NCI-H2227 (cell line): ENCODE results near the gene SAPCD1.
"Not testable (repeated sequence)": the region's sequence is repeated elsewhere in the genome, so short reads cannot be mapped to it uniquely, and the experiment has no call there.

Source experiments
- DNase-seq: peaks from one replicate; lab custom pipeline; 2025; ENCODE audit not compliant: unreplicated experiment; lab: John Stamatoyannopoulos, UW

SAPCD1 gene

GRCh38 chr6:31776989-31777666 is 14.7 kb downstream of the SAPCD1 start, which contains the start of gene VWA7:
VWA7 (minus strand) TSS chr6:31777328; CDS start chr6:31776779, 549 bp downstream.
- DNase-seq: peak; percentile 69

DNA sequence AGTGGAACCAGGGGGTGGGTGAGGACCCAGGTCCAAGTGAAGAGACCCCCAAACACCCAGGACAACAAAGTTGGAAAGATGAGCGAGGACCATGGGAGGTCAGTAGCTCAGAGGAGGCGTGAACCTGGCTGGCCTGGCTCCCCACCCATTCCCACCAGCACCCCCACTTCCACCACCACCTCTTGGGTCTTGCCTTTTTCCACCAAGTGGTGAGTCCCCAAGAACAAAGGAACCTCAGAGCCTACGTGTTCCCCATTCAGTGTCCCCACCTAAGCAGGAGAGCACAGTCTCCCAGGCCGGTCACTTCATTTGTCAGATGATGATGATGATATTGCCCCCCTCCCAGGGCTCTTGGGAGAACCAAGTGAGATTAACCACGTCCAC is 15.2 kb downstream of the SAPCD1 start:
- no peak for DNase-seq

- no peak for DNase-seq
These were observed 15.7 kb downstream of the SAPCD1 start for GRCh38 chr6:31778193-31778592.

DNA sequence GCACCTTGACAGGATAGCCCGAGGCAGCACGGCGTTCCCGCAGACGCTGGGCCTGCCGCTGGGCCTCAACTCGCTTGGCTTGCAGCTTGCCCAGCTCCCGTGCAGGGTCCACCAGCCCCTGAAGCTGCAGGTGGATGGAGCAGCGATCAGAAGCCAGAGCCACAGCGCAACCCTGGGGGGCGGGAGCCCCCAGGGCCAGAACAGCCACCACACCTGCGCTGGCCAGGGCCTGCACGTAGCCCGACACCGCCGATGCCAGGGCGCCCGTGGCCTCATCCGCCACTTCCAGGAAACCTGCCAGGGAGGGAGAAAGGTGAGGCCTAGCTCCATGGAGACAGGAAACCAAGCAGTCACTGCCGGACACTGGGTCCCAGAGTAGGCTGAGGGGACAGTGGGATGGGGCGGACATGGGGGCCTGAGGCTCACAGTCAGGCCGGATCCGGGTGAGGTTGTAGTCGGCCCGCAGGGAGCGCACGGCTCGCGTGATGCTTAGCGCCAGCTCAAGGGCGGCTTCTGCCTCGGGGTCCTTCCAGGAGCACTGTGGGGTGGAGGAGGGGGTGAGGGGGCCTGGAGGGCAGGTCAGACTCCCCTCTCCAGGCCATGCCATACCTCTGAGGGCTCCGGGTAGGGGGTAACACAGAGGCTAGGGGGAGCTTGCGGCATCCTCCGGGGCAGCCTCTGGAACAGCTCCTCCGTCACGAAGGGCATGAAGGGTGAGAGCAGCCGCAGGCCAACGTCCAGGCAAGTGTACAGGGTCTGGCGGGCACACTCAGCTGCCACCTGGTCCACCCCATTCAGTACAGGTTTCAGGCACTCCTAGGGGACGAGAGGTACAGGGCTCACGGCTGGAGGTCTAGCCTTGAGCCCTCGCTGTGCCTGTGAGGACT is 16.8 kb downstream of the SAPCD1 start:
- no peak for DNase-seq

DNA sequence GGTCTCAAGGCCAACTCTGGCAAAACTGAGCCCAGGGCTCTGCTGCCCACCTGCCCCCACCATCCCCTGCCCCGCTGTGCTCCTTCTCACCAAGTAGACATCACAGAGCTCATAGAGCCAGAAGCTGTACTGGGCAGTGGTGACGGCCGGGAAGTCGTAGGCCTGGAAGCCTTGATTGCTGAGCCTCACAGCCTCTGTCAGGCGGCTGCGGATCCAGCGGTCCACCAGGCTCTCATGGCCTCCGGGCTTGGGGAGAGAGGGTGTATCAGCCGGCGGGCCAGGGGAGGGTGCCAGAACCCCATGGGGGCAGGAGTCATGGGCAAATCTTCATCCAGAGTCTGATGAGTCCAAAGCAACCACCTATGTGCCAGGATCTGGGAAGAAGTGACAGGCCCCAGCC is 17.5 kb downstream of the SAPCD1 start:
- no peak for DNase-seq

DNA sequence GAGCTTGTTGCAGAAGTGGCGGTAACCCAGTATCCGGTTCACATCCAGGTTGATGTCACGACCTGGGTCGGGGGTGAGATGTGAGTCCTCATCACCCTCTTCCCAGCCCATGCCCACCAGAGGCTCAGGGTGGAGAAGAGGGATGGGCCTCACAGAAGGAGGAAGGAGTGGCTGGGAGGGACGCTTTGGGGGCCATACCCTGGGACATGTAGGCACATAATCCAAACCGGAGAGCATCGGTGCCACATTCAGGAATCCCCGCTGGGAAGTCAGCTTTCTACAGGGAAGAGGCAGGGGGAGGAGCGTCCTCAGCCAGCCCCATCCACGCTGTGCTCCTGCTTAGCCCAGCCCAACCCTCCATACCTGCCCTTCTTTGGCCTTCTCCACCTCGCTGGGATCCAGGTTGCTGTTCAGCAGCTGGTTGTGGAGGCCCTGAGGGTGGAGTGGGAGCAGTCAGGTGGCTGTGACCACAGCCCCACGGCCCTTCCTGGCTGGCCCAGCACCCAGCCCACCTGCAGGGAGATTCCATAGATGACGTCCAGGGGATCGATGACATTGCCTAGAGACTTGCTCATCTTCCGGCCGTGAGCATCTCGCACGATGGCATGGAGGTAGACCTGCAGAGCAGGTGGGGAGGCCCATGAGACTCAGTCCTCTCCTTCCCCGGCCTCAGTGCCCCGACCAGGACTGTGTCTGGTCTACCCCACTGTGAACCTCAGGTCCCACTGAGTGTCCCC is 18.2 kb downstream of the SAPCD1 start:
- no peak for DNase-seq

GRCh38 chr6:31781244-31782125 is 19.0 kb downstream of the SAPCD1 start:
- no peak for DNase-seq

DNA sequence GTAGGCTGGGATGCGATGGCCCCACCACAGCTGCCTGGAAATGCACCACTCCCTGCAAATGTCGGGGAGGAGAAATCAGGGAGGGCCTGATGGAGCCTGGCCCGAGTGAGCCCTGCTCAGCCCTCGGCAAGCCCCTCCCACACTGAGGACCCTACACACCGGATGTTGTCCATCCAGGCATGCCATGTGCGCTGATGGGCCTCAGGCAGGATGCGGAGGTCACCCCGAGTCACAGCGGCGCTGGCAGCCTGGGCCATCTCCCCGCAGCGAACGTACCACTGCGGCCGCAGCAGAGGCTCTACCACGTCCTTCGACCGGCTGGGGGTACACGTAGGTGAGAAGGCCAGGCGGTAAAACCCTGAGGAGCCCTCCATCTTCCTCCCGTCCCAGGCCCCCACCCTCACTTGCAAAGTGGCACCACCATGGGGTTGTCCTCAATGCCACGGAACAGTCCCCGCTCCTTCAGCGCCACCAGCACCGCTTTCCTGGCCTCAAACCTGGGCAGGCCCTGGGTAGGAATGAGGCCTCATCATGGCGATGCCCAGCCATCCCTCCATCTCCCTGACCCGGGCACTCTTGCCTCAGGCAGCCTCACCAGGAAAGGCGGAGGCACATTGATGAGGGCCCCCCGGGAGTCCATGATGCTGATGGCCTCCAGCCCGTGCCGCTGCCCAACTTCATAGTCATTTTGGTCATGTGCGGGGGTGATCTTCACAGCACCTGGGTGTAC is 19.8 kb downstream of the SAPCD1 start:
- no peak for DNase-seq

DNA sequence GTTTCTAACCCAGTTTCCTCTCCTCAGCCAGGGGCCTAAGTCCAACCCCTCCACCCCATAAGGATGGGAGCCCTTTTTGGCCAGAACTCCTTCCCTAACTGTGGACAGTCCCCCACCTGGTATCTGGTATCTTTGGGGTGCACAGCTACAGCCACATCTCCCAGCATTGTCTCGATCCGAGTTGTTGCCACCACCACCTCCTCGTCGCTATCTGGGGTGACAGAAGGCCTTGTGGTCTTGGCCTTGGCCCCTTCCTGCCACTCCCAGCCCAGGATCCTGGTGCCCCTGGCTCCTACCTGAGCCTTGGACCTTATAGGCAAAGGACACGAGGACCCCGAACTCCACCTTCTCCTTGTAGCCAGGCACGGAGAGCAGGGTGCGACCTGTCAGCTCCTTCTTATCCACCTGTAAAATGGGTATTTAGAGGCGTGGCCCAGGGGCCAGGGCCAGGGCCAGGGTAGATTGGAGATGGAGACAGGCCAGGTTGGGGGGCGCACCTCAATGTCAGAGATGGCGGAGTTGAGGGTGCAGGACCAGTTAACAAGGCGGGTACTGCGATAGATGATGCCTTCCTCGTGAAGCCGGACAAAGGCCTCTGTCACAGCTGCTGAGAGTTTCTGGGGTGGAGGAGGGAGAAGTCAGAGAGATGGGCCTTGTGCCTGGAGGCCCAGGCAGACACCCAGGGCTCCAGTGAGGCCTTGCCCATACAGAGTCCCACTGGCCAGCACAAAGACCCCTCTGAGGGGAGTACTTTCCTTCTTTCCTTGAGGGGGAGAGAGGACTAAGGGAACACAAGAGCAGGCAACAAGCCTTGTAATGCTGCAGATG is 21.9 kb downstream of the SAPCD1 start:
- no peak for DNase-seq

- no peak for DNase-seq
These were observed 23.0 kb downstream of the SAPCD1 start for GRCh38 chr6:31785475-31785874.

DNA sequence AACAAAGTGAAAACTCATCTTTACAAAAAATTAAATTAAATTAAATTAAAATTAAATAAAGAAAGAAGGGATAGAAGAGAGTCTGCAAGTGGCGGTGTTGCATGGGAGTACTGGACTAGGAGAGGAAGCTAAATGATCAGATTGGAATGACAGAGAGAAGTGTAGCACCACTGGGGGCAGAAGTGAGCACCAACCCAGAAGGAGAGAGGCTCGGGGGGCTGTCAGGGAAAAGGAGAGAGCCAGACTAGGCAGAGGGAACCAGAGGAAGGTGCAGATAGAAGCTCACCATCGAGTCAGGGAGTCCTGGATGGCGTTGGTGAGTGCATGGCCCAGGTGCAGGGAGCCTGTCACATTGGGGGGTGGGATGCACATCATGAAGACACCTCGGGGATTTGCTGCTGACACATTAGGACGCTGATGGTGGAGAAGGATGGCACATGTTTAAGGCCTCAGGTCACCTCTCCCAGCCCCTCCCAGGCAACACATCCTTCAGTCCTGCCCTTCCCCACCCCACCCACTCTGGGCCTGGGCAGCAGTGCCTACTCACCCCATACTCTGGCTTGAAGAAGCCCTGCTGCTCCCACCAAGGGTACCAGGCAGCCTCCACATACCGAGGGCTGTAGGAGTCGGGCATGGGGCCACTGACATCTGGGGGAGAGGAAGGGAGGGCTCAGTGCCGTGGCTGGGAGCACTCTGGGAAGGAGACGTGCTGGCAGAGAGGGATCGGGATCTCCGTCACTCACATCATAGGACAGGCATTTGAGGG is 29.1 kb downstream of the SAPCD1 start:
- DNase-seq: peak; percentile 76

GRCh38 chr6:31792090-31792374 is 29.6 kb downstream of the SAPCD1 start:
- no peak for DNase-seq

DNA sequence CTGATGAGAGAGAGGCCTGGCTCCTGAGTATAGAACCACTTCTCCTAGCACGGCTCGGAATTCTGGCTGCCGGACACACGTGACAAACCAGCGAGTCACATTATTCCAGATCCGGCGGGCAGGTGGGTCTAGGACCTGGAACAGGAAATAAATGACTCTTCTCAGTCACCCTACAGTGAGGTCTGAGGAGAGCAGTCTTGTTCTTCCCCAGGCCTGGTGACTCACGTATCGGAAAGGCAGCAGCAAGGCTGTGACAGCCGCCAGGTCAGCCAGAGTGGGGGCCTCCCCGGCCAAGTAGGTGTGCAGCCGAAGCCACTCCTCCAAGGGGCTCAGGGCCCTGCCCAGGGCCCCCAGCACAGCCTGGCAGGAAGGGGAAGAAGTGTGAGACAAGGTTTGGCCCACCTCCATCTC is 30.3 kb downstream of the SAPCD1 start:
- no peak for DNase-seq

- DNase-seq: not testable (repeated sequence)
These were observed 31.4 kb downstream of the SAPCD1 start for GRCh38 chr6:31793927-31794245.

- no peak for DNase-seq
These were observed 31.9 kb downstream of the SAPCD1 start for GRCh38 chr6:31794294-31794865.

DNA sequence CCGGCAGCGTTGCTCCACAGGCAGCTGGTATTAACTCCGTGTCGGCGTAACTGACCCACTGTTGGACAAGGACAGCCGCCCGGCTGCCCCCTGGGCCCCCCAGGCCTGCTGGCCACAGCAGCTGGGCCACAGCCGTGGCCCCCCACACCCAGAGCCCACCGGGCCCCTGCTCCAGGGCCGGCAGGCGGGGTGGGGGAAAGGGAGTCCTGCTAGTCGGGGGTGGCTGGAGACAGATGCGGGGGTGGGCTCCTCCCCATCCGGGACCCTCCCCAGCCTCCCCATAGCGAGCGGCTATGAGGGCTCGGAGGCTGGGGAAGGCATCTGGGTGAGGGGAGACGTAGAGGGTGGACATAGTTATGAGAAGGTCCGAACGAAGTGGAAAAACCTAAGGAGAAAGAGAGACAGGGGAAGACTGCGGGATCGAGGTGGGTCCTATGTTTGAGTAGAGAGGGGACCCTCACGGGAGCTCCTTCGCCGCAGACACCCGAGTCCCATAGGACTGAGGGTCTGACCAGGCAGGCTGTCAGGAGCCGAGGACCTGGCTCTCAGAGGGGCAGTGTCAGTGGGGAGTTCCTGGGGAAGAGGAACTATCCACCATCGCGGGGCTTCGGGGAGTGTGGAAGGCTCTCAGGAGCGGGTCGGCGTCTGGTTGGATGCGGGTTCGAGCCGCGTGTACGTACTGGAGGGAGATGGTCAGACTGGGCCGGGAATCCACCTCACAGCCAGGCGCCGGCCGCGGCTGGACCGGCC is 32.6 kb downstream of the SAPCD1 start:
- DNase-seq: no peak

DNA sequence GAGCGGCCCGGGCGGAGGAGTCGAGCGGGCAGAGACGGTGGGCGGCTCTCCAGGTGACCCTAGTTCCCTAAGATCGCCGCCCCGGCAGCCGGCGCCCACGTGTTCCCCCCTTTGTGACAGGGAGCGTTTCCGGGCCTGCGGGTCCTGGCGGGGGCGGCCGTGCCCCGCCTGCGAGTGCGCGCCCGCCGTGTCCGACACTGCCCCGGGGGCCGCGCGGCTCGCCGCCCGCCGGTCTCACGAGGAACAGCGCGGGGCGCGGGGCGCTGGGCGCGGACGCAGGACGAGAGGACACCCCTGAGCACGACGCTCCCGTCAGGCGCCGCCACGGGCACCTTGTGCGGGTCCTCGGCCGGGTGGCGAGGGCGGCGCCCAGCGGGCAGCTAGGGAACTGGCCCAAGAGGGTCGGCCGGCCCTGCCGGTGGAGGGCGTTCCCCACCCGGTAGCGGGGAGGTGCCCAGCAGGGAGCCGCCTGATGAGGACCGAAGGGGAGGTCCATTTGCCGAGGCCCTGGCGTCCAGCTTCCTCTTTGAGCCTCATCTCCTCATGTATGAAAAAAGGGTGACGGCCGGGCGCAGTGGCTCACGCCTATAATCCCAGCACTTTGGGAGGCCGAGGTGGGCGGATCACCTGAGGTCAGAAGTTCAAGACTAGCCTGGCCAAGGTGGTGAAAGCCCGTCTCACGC is 33.3 kb downstream of the SAPCD1 start, which contains the start of gene VARS1:
TSS of gene VARS1 (minus strand) at position 137 of the 683 bp plus-strand sequence. CDS start 535 bp downstream, outside the sequence.
- DNase-seq: peak; percentile 93
